Astrocyte (in vitro differentiated cells and primary cell): Measurements from ENCODE around the gene ADAMTS17. TPM values are rescaled to one million over a fixed set of nuclear protein-coding genes. Genes with fewer than 3 reads are reported as not detected.

ENCODE experiments used
- DNase-seq: peaks from one replicate; pipeline ENCODE4 v3.0.0-alpha.2; 2010; ENCODE audit warnings: low read depth
- FAIRE-seq: peaks from 2 replicates; lab custom pipeline; 2011; peaks lifted over from hg19 to GRCh38; lab: Jason Lieb, UNC
- H2AFZ ChIP-seq: 2 replicates; pipeline ENCODE4 v1.6.0; 2012; ENCODE audit warnings: low read depth, low read length, inconsistent platforms
- H3K27ac ChIP-seq: 2 replicates; pipeline ENCODE4 v1.5.1; 2011; ENCODE audit warnings: low read depth, low read length, inconsistent platforms
- H3K27me3 ChIP-seq: 2 replicates; pipeline ENCODE4 v1.6.0; 2011; ENCODE audit warnings: low read length, inconsistent platforms; ENCODE audit not compliant: insufficient read depth
- H3K36me3 ChIP-seq: 2 replicates; pipeline ENCODE4 v1.5.1; 2011; ENCODE audit warnings: low read length, inconsistent platforms; ENCODE audit not compliant: insufficient read depth
- H3K4me1 ChIP-seq: 2 replicates; pipeline ENCODE4 v1.5.1; 2011; ENCODE audit warnings: low read length, inconsistent platforms; ENCODE audit not compliant: insufficient read depth
- H3K4me2 ChIP-seq: 2 replicates; pipeline ENCODE4 v1.6.0; 2012; ENCODE audit warnings: low read length, inconsistent platforms
- H3K4me3 ChIP-seq: 2 replicates; pipeline ENCODE4 v1.5.1; 2011; ENCODE audit warnings: low read depth, mild to moderate bottlenecking, low read length, inconsistent platforms; ENCODE audit not compliant: insufficient read depth
- H3K79me2 ChIP-seq: 2 replicates; pipeline ENCODE4 v1.6.0; 2012; ENCODE audit warnings: mild to moderate bottlenecking, low read length, inconsistent platforms; ENCODE audit not compliant: insufficient read depth
- H3K9ac ChIP-seq: 2 replicates; pipeline ENCODE4 v1.6.0; 2012; ENCODE audit warnings: mild to moderate bottlenecking, low read length, inconsistent platforms
- H3K9me3 ChIP-seq: 2 replicates; pipeline ENCODE4 v1.5.1; 2012; ENCODE audit warnings: low read depth, mild to moderate bottlenecking, low read length, inconsistent platforms; ENCODE audit not compliant: insufficient read depth
- H4K20me1 ChIP-seq: 2 replicates; pipeline ENCODE4 v1.6.0; 2012; ENCODE audit warnings: low read length, inconsistent platforms; ENCODE audit not compliant: insufficient read depth
- H3K27ac Mint-ChIP-seq: one replicate; pipeline ENCODE4 v1.8.0; 2021; ENCODE audit warnings: mild to moderate bottlenecking, mixed read lengths; ENCODE audit not compliant: unreplicated experiment
- H3K27me3 Mint-ChIP-seq: one replicate; pipeline ENCODE4 v1.8.0; 2021; ENCODE audit warnings: low read depth, mixed read lengths; ENCODE audit not compliant: unreplicated experiment
- H3K36me3 Mint-ChIP-seq: one replicate; pipeline ENCODE4 v1.8.0; 2021; ENCODE audit warnings: low read depth, mixed read lengths; ENCODE audit not compliant: unreplicated experiment
- H3K4me1 Mint-ChIP-seq: one replicate; pipeline ENCODE4 v1.8.0; 2021; ENCODE audit warnings: low read depth, mixed read lengths; ENCODE audit not compliant: unreplicated experiment
- H3K4me3 Mint-ChIP-seq: one replicate; pipeline ENCODE4 v1.8.0; 2021; ENCODE audit warnings: mild to moderate bottlenecking, moderate library complexity, mixed read lengths; ENCODE audit not compliant: unreplicated experiment
- H3K9me3 Mint-ChIP-seq: one replicate; pipeline ENCODE4 v1.8.0; 2021; ENCODE audit warnings: mild to moderate bottlenecking, mixed read lengths; ENCODE audit not compliant: unreplicated experiment
- CTCF ChIP-seq: IDR thresholded peaks from 2 replicates; pipeline ENCODE4 v1.5.1; 2011; ENCODE audit warnings: low read depth, mild to moderate bottlenecking, inconsistent platforms, low read length, moderate library complexity; ENCODE audit not compliant: insufficient read depth
- EZH2 ChIP-seq: IDR thresholded peaks from 2 replicates; pipeline ENCODE4 v1.6.1; 2012; ENCODE audit warnings: mild to moderate bottlenecking, low read length, inconsistent platforms; ENCODE audit not compliant: insufficient read depth
- total RNA-seq: library from RNA; stranded (reverse); gene quantifications from 2 replicates; pipeline ENCODE4 v1.2.1, GENCODE V29; 2021

The ADAMTS17 gene
- total RNA-seq, 1 donor from 2014 or later, result 0.27 TPM

- TF ChIP-seq EZH2 (no peak), CTCF (no peak)
- Histone ChIP-seq H3K79me2 (no peaks in the 10 kb centered on the region), H4K20me1 (no peaks in the 10 kb centered on the region), H3K36me3 (no peaks in the 10 kb centered on the region), H3K27ac (peak overlapping the region; percentile 81), H3K27me3 (no peaks in the 10 kb centered on the region), H3K9ac (peak overlapping the region; percentile 68), H3K9me3 (no peaks in the 10 kb centered on the region), H3K4me1 (peaks cover 48% of the 10 kb centered on the region), H2AFZ (peak overlapping the region; percentile 15), H3K4me2 (peak overlapping the region; percentile 85), H3K4me3 (peak overlapping the region; percentile 48)
- H3K9me3 Mint-ChIP-seq, result peaks cover 7% of the 10 kb centered on the region
- no peak overlapping the region for H3K4me3 Mint-ChIP-seq
- FAIRE-seq (no peak), DNase-seq (peak; percentile 97)
- H3K4me1 Mint-ChIP-seq, result peaks cover 44% of the 10 kb centered on the region
- peaks cover 3% of the 10 kb centered on the region for H3K36me3 Mint-ChIP-seq
- no peaks in the 10 kb centered on the region for H3K27me3 Mint-ChIP-seq
- peak overlapping the region; percentile 79 for H3K27ac Mint-ChIP-seq
These were observed 227.7 kb downstream of the ADAMTS17 start for GRCh38 chr15:100114100-100114499.

GRCh38 chr15:100113351-100114080 lies 228.3 kb downstream of the ADAMTS17 start:
- H3K9ac ChIP-seq, result no peak overlapping the region
- H3K4me1 ChIP-seq, result peaks cover 48% of the 10 kb centered on the region
- H3K4me2 ChIP-seq, result peak overlapping the region; percentile 85
- Mint-ChIP-seq H3K27me3 (peaks cover 2% of the 10 kb centered on the region), H3K4me1 (peaks cover 44% of the 10 kb centered on the region), H3K36me3 (peaks cover 3% of the 10 kb centered on the region), H3K4me3 (no peak overlapping the region), H3K9me3 (peaks cover 4% of the 10 kb centered on the region), H3K27ac (no peak overlapping the region)
- H2AFZ ChIP-seq, result peak overlapping the region; percentile 35
- H3K4me3 ChIP-seq, result no peak overlapping the region
- no peaks in the 10 kb centered on the region for H3K27me3 ChIP-seq
- no peaks in the 10 kb centered on the region for H3K79me2 ChIP-seq
- H4K20me1 ChIP-seq, result no peaks in the 10 kb centered on the region
- no peaks in the 10 kb centered on the region for H3K36me3 ChIP-seq
- H3K9me3 ChIP-seq, result no peaks in the 10 kb centered on the region
- TF ChIP-seq EZH2 (no peak), CTCF (no peak)
- FAIRE-seq (no peak), DNase-seq (no peak)
- peak overlapping the region; percentile 81 for H3K27ac ChIP-seq
